ENCODE results near the gene MAP3K4. TPM values are rescaled to one million over a fixed set of nuclear protein-coding genes. Genes with fewer than 3 reads are reported as not detected.

The MAP3K4 gene
- total and polyA plus RNA-seq, 2 of the 8 experiments (the other 6 are each of a cell fraction or from before 2014, with no cell fraction given) = 16.6 to 51.6 TPM

GRCh38 chr6:161095916-161096315 is 104.3 kb downstream of the MAP3K4 start:
- H3K79me2 ChIP-seq (ENCODE audit: control insufficient read depth in 1 of 2, insufficient read depth in 2 of 2, low read length in 2 of 2) = no peaks in the 10 kb centered on the region
- no peak overlapping the region for H2AK5ac ChIP-seq (ENCODE audit: low read depth, low read length)
- no peaks in the 10 kb centered on the region for H3K27me3 ChIP-seq (replicated peaks in 1 of 4; ENCODE audit: control insufficient read depth in 3 of 4, extremely low read depth in 1 of 4, insufficient read depth in 3 of 4, low read length in 3 of 4)
- no peak overlapping the region for H2BK120ac ChIP-seq (replicated peaks; ENCODE audit: low read depth, low read length)
- H4K91ac ChIP-seq (replicated peaks; ENCODE audit: insufficient read length, low read length) = no peak overlapping the region
- no peaks in the 10 kb centered on the region for H3K4me1 ChIP-seq (replicated peaks in 1 of 4; ENCODE audit: control insufficient read depth in 3 of 4, insufficient read depth in 4 of 4, low read length in 3 of 4)
- H3K18ac ChIP-seq (ENCODE audit: extremely low read depth, low read length) = no peak overlapping the region
- H2AFZ ChIP-seq (ENCODE audit: low read length) = no peak overlapping the region
- ChIA-PET POLR2A (ENCODE audit: partially characterized antibody) (no interaction called here), CTCF (ENCODE audit: partially characterized antibody) (interaction anchor here (1.0 to 1.9 kb wide), 3 partner anchors 103 to 278 kb away, joined by 3 to 6 read pairs (median 6); no protein-coding TSS in a partner anchor)
- no peaks in the 10 kb centered on the region for H3K79me1 ChIP-seq (ENCODE audit: low read depth, low read length)
- H4K20me1 ChIP-seq (replicated peaks in 1 of 2; ENCODE audit: control insufficient read depth in 1 of 2, insufficient read depth in 2 of 2, low read length in 2 of 2) = no peaks in the 10 kb centered on the region
- H3K4me3 ChIP-seq (ENCODE audit: extremely low read depth in 1 of 4, insufficient read depth in 2 of 4, low read depth in 3 of 4, low read length in 4 of 4) = no peak overlapping the region
- H3K23ac ChIP-seq (ENCODE audit: insufficient read length) = no peak overlapping the region
- FAIRE-seq (no peak), DNase-seq (ENCODE audit: low read depth in 1 of 2, low spot score in 2 of 2) (no peak)
- no peak overlapping the region for H2BK15ac ChIP-seq (ENCODE audit: low read length)
- H3K9ac ChIP-seq (replicated peaks in 1 of 4; ENCODE audit: extremely low read depth in 1 of 4, low read depth in 3 of 4, low read length in 3 of 4) = no peak overlapping the region
- H3K4me2 ChIP-seq (ENCODE audit: insufficient read depth in 1 of 2, low read depth in 2 of 2, low read length in 2 of 2) = no peak overlapping the region
- no peak overlapping the region for H3K27ac ChIP-seq (ENCODE audit: low read depth, low read length)
- H3K56ac ChIP-seq (replicated peaks; ENCODE audit: insufficient read length, low read depth, low read length) = no peak overlapping the region
- H3K23me2 ChIP-seq (ENCODE audit: low read depth, low read length) = no peaks in the 10 kb centered on the region
- H3K36me3 ChIP-seq (ENCODE audit: control insufficient read depth in 2 of 4, insufficient read depth in 4 of 4, low read length in 3 of 4) = peaks cover 2 to 36% (median 16%) of the 10 kb centered on the region in 4 experiments
- H4K5ac ChIP-seq (ENCODE audit: insufficient read length, low read depth, low read length) = no peak overlapping the region
- H3K14ac ChIP-seq (ENCODE audit: insufficient read length) = no peak overlapping the region
- H2BK12ac ChIP-seq (ENCODE audit: low read depth, low read length) = no peak overlapping the region
- no peak overlapping the region for H2BK5ac ChIP-seq (ENCODE audit: low read depth, low read length)
- H2BK20ac ChIP-seq (ENCODE audit: low read length) = no peak overlapping the region
- H3K9me3 ChIP-seq (ENCODE audit: insufficient read depth in 2 of 2, low read depth in 1 of 2, low read length in 1 of 2) = no peaks in the 10 kb centered on the region
- H4K8ac ChIP-seq (ENCODE audit: extremely low read depth, insufficient read depth, low read length) = no peak overlapping the region
- no peak overlapping the region for H3K4ac ChIP-seq (replicated peaks; ENCODE audit: insufficient read length, low read depth, low read length)
- TF ChIP-seq TEAD4 (IDR thresholded peaks at IDR 0.05; ENCODE audit: low read depth, low read length) = no peak
- no peak for TF ChIP-seq SIX5 (IDR thresholded peaks at IDR 0.05; ENCODE audit: low read depth, low read length)
- no peak for TF ChIP-seq NANOG (IDR thresholded peaks at IDR 0.05; ENCODE audit: insufficient read depth, low read depth, low read length, poor library complexity, severe bottlenecking)
